GM20000 (cell line): ENCODE results near the gene OLIG2.
A peak's percentile ranks its signal among the peaks of the same experiment; 100 is the strongest.

Experiments
- DNase-seq: peaks from one replicate; pipeline ENCODE4 v3.0.0; 2012; ENCODE audit warnings: low spot score
- CTCF ChIP-seq: IDR thresholded peaks from 2 replicates; pipeline ENCODE4 v1.5.1; 2012; ENCODE audit warnings: mild to moderate bottlenecking, control low read depth; ENCODE audit errors: extremely low read depth, missing control alignments

OLIG2 gene

GRCh38 chr21:33028287-33028670, 2.5 kb downstream of the OLIG2 start:
- peak; percentile 34 for DNase-seq
- no peak for TF ChIP-seq CTCF

GRCh38 chr21:33028773-33029384, 3.1 kb downstream of the OLIG2 start:
- peak; percentile 28 for DNase-seq
- TF ChIP-seq CTCF: no peak

GRCh38 chr21:33029385-33029921, 3.7 kb downstream of the OLIG2 start:
- DNase-seq: peak; percentile 35

GRCh38 chr21:33029975-33030461, 4.3 kb downstream of the OLIG2 start:
- DNase-seq: no peak
- no peak for TF ChIP-seq CTCF

More at GRCh38 chr21:33029385-33029921, 3.7 kb downstream of the OLIG2 start:
- TF ChIP-seq CTCF: no peak

- TF ChIP-seq CTCF: no peak
- peak; percentile 26 for DNase-seq
Measured at GRCh38 chr21:33030633-33031032, 4.9 kb downstream of the OLIG2 start.

GRCh38 chr21:33031152-33031911, 5.6 kb downstream of the OLIG2 start:
- TF ChIP-seq CTCF: no peak
- peak; percentile 15 for DNase-seq

- no peak for TF ChIP-seq CTCF
Measured at GRCh38 chr21:33032434-33033047, 6.8 kb downstream of the OLIG2 start.

More at GRCh38 chr21:33032434-33033047, 6.8 kb downstream of the OLIG2 start:
- DNase-seq: peak; percentile 31
